GM10847 (cell line): ENCODE results near the gene EYA4.

ENCODE experiments used
- POLR2A ChIP-seq: IDR thresholded peaks from 2 replicates; pipeline ENCODE4 v1.6.1; 2011; ENCODE audit not compliant: insufficient read length; ENCODE audit errors: extremely low read depth

EYA4 gene

DNA sequence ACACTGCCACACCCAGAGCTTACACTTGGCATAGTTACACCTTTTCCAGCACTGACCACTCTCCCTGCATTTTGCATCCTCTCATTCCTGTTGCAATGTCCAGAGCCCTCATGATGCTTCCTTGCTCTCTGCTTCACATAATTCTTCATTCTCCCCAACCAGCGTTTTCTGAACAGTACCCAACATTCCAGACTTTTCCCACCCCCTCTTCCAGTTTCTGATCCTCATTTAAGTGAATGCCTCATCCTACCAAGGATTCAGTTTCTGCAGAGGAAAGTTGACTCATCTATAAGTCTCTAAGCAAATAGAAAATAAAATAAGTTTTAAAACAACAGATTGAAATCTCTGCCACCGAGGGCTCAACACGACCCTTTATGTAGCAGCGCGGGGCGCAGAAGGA lies 326.5 kb downstream of the EYA4 start:
- no peak for TF ChIP-seq POLR2A

GRCh38 chr6:133568970-133569889 lies 328.1 kb downstream of the EYA4 start:
- no peak for TF ChIP-seq POLR2A

- no peak for TF ChIP-seq POLR2A
Measured at GRCh38 chr6:133571681-133572080, 330.5 kb downstream of the EYA4 start.

GRCh38 chr6:133577851-133578250 lies 336.7 kb downstream of the EYA4 start:
- no peak for TF ChIP-seq POLR2A
